Measurements from ENCODE around the gene CRISPLD2.
"Not testable (repeated sequence)": the region's sequence is repeated elsewhere in the genome, so short reads cannot be mapped to it uniquely, and the experiment has no call there.

CRISPLD2 gene

GRCh38 chr16:84823926-84824325, 4.1 kb downstream of the CRISPLD2 start:
- no peak for DNase-seq

DNA sequence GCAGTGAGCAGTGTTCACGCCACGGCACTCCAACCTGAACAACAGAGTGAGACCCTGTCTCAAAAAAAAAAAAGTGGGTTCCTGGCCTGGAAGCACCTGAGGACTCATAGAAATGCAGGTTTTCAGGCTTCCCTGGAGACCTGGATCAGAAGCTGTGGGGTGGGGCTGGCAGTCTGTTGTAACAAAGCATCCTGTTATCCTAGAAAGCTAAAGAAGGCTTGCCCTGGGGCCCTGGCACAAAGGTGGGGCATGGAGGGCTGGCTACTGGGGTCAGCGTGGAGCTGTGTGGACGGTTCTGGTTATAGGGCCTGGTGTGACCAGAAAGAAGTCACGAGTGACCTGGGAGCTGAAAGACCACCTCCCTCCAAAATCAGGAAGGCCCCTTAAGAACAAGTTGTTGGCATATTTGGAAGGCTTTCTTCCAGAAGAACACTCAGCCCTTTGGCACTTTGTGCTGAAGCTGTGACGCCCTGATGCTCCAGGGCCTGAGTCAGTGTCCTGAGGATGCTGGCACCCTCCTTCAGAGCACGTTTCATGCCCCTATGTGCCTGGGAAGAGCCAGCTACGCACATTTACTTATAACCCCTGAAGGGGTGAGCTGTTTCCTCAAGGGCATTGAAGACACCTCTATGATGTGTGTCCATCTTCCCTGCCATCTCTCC, 6.2 kb downstream of the CRISPLD2 start:
- no peak for DNase-seq

DNA sequence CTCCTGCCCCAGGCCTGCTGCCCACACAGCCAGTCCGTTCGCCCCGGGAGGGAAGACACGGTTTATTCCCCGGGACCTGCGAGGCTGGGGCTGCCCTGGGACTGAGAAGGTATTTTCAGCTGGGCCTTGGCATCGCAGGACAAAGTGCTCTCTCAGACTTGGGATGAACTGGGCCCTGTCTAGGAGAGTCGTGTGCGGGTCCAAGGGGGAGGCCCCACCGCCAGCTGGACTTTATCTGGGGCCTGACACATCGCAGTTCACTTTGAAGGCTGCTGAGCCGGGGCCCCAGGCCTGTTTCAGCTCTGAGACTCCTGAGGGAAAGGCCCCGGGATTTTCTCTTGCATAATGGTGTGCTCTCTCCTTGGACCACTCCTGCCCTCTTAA, 6.8 kb downstream of the CRISPLD2 start:
- DNase-seq, result peak; percentile 30 to 53 (median 35)

- peak; percentile 25 to 52 (median 48) for DNase-seq
These were observed 7.4 kb downstream of the CRISPLD2 start for GRCh38 chr16:84827131-84827574.

DNA sequence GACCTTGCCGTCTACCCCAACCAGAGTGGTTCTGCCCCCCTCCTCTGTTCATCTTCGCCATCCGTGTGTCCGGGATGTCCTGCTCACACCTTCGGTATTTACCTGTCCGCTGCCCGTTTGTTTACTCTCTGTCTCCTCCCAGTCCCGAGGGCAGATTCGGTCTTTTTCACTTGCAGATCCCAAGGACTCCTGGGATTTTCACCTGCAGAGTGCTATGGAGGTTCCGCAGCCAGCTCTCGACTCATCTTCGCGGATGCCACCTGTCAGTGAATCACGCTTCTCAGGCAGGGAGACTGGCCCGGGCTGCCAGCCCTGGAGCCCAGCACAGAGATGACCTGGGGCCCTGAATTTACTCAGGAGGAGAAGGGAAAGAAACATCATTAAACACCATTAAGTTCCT, 8.1 kb downstream of the CRISPLD2 start:
- no peak for DNase-seq

GRCh38 chr16:84828322-84828721, 8.5 kb downstream of the CRISPLD2 start:
- DNase-seq, result no peak

DNA sequence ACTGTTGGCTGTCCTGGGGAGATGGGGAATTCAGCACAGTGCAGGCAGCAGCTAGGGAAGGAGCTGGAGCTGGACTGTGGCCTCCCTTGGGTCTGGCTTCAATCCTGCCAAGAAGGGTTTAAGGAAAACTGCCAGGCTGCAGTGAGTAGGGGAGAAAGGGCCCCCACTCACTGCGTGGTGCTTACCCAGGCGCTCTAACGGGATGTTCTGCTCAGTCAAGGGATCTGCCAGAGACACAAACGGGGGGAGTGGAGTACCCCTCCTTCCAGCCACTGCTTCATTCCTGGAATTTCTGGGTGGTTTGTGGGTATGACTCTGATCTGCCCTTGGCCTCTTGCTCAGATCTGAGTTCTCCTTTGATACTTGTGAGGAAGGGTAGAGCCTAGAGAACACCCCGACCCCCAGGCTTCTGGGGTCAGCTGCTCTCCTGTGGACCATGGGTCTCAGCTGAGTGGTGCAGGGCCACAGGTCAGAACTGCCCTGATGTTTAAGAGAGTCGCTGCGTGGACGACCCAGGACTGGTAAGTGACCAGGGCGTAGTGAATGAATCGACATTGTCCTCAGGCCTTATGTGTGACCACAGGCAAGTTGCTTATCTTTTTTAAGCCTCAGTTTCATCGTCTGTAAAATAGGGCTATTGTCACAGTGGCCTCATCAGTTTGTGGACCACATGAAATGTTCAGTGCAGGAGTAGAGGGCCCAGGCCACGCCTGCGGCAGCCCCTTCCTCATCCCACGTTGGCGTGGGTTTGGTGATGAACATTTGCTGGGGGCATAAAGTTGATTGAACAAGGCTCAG, 9.6 kb downstream of the CRISPLD2 start:
- DNase-seq, result no peak

GRCh38 chr16:84830765-84831384, 11.1 kb downstream of the CRISPLD2 start:
- DNase-seq, result no peak

- not testable (repeated sequence) for DNase-seq
These were observed 11.9 kb downstream of the CRISPLD2 start for GRCh38 chr16:84831728-84832127.

DNA sequence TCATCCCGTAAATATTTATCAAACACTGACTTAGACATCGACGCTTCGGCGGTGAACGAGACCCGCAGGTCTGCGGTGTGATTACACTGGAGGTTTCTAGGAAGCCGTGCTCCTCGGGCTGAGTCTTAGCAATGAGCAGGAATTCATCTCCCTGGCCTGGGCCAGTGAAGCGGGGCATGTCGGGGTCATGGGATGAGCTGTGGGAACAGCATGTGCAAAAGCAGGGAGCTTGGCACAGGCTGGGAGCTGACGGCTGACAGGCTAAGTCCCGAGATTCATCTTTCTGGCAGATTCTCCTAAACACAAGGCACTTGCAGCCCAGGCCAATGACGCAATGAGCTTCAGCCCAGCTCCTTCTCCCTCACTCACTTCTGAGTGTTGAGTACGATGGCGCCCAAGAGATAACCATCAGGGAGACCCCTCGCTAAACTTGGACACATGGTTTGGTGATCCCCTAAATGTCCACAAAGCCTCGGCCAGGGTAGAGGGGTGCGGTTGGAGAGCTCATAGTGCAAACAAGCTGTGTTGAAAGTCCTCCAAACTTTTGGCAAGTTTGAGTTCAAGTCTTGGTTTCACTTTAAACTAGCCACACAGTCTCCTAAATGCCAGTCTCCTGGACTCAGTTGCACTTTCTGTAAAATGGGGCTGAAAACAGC, 12.8 kb downstream of the CRISPLD2 start:
- DNase-seq, result no peak

GRCh38 chr16:84833144-84833500, 13.3 kb downstream of the CRISPLD2 start:
- DNase-seq, result no peak

DNA sequence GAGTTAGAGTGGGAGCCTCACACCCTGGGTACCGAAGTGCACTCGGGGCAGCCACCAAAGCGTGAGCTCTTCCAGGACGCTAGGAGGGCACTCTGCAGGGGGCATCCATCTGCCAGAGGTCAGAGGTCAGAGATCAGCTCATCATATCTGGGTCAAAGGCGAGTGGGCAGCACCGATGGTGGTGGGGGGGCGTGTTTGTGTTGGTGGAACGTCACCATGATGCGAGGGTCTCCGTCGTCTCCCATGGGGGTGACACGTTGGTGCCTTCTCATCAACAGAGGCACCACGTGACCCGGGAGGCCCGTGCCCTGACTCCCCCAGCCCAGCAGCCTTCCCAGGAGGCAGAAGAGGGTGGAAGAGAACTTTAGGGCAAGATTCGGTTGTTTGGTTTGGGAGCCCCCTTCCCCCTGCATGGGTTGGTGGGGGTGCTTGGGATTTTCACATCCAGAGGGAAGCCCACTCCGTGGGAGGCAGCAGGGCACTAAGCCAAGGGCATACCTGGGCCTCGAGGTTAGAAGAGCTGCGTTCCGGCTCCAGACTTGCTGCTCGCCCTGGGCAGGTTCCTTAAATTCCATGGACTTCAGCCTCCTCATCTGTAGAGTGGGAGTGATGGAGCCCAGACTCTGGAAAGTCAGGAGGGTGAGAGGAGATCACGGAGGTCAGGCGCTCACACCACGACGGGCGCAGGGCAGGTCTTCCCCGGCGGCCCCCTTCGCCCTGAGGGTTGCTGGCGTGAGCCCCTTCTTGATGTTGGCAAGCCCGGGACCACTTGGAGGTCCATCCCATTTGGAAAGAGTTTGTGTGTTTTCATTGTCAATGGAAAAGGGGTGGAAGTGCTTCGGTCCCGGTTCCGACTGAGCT, 14.0 kb downstream of the CRISPLD2 start:
- no peak for DNase-seq

- DNase-seq, result no peak
These were observed 14.6 kb downstream of the CRISPLD2 start for GRCh38 chr16:84834403-84834772.

DNA sequence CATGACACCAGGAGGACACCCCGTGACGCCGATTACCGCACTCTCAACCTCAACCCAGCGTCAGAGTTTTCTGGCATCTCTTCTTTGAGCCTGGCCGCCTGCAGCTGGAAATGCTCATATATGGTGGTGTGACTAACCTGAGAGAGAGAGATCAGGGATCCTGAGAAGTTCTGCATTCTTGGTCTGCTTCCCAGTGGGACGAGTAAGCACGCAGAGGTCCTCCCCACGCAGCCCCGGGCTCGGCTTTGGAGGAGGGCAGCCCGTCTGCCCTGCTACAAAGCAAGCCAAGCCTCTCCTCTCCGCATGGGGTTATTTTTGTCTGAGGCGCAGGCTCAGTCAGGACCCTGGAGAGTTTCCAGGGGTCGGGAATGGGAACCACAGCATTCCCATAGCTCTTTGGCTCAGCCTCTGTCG, 16.5 kb downstream of the CRISPLD2 start:
- no peak for DNase-seq

GRCh38 chr16:84836967-84837366, 17.2 kb downstream of the CRISPLD2 start:
- no peak for DNase-seq

GRCh38 chr16:84838383-84838948, 18.7 kb downstream of the CRISPLD2 start:
- DNase-seq, result no peak

DNA sequence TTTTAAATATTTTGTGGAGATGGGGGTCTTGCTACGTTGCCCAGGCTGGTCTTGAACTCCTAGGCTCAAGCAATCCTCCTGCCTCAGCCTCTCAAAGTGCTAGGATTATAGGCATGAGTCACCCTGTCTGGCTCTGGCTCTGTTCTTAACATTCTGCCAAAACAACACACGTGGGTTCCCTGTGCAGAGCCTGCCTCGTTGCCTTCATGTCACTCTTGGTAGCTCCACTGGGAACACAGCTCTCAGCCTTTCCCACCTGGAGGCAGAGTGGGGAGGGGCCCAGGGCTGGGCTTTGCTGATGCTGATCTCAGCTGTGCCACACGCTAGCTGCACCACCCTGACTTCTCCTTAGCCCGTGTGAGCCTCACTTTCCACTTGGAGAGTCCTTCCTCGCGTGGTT, 19.3 kb downstream of the CRISPLD2 start:
- DNase-seq, result no peak

GRCh38 chr16:84839956-84840355, 20.2 kb downstream of the CRISPLD2 start:
- no peak for DNase-seq

DNA sequence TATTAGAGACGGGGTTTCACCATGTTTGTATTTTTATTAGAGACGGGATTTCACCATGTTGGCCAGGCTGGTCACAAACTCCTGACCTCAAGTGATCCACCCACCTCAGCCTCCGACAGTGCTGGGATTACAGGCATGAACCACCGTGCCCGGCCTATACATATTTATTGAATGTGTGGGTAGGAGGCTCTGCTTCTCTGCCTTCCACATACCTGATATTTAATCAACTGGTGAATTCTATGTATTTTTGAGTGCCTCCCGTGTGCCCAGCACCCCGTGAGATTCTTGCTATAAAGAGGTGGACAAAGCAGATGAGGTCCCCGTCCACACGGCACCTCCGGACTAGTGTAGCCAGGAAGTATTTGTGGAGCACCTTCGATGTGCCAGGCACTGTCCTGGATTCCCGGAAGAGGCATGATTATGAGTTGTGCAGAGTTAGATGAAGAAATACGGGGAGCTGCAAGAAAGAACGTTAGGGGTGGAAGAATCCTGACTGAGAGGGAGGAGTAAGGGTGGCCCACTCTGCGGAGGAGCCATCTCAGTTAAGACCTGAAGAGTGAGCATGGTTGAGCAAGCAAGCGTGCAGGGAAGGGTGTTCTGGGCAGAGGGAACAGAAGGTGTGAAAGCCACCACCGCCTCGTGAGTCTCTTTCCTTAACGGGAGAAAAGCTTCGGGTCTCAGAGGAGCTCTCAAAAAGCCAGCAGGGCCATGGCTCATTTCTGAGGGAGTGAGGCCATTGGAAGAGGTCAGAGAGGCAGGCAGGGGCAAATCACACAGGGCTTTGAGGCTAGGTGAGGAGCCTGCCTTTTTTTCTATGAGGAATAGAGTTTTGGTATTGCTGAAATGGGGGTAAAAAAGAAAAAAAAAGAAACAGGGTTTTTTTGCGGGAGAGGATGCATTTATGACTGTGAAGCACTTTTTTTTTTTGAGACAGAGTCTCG, 21.2 kb downstream of the CRISPLD2 start:
- DNase-seq, result no peak

DNA sequence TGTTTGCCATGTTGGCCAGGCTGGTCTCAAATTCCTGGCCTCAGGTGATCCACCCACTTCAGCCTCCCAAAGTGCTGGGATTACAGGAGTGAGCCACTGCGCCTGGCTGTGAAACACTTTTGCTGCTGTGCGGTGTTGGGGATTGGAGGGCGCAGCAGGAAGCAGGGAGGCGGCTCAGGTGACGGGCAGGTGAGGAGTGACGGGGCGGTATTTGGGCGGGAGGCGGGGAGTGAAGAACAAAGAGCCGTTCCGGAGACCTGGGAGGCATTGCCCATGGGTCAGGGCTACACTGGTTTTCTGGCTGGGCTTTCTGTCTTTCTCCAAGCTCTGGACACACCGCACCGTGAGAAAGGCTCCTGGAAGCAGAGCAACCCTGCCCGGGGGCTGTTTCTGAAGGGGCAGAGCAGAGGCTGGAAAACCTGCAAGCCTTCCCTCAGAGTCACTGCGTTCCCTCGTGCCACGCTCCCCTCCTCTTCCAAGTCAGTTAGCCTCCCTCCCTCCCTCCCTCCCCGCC, 22.1 kb downstream of the CRISPLD2 start:
- no peak for DNase-seq
